ES-I3 (cell line): ENCODE results near the gene PATL1.
"Not testable (repeated sequence)": the region's sequence is repeated elsewhere in the genome, so short reads cannot be mapped to it uniquely, and the experiment has no call there.

Experiments used
- H3K36me3 ChIP-seq: 2 replicates; pipeline ENCODE4 v1.6.1; 2013; ENCODE audit warnings: mild to moderate bottlenecking, low read length, control low read depth, moderate library complexity; ENCODE audit not compliant: insufficient read depth
- H3K4me1 ChIP-seq: 2 replicates; pipeline ENCODE4 v1.6.1; 2013; ENCODE audit warnings: mild to moderate bottlenecking, control low read depth, low read length; ENCODE audit not compliant: insufficient read depth
- H3K9ac ChIP-seq: 2 replicates; pipeline ENCODE4 v1.6.1; 2013; ENCODE audit warnings: low read depth, mild to moderate bottlenecking, low read length, moderate library complexity
- H3K9me3 ChIP-seq: 2 replicates; pipeline ENCODE4 v1.6.1; 2013; ENCODE audit warnings: mild to moderate bottlenecking, low read length, moderate library complexity; ENCODE audit not compliant: control insufficient read depth, insufficient read depth

The PATL1 gene

GRCh38 chr11:59668950-59669610, at the start of gene PATL1:
Gene PATL1 (minus strand): TSS chr11:59669037. CDS start chr11:59668895, 142 bp downstream.
- Histone ChIP-seq H3K9me3 (no peaks in the 10 kb centered on the region), H3K9ac (peak within 1 kb of the TSS; percentile 98), H3K4me1 (no peaks in the 10 kb centered on the region), H3K36me3 (peaks cover 3% of the 10 kb centered on the region; the same call in 1 of the 2 replicates)

- Histone ChIP-seq H3K4me1 (no peaks in the 10 kb centered on the region), H3K9me3 (no peaks in the 10 kb centered on the region), H3K36me3 (no peaks in the 10 kb centered on the region), H3K9ac (no peak overlapping the region)
Observed at GRCh38 chr11:59716051-59716450, 47.2 kb upstream of the PATL1 start.

- H3K9me3 ChIP-seq: no peaks in the 10 kb centered on the region
Observed at GRCh38 chr11:59713745-59714144, 44.9 kb upstream of the PATL1 start, which contains the start of gene OR10V1. Gene OR10V1 (minus strand): TSS chr11:59713845. CDS start chr11:59713845, 0 bp downstream.

GRCh38 chr11:59710136-59710847, 41.5 kb upstream of the PATL1 start:
- H3K9me3 ChIP-seq: no peaks in the 10 kb centered on the region
- no peaks in the 10 kb centered on the region for H3K36me3 ChIP-seq
- H3K4me1 ChIP-seq: no peaks in the 10 kb centered on the region
- H3K9ac ChIP-seq: no peak overlapping the region

More at GRCh38 chr11:59713745-59714144, 44.9 kb upstream of the PATL1 start, which contains the start of gene OR10V1:
- no peaks in the 10 kb centered on the region for H3K36me3 ChIP-seq
- no peaks in the 10 kb centered on the region for H3K4me1 ChIP-seq
- no peak within 1 kb of the TSS for H3K9ac ChIP-seq

GRCh38 chr11:59708537-59708936, 39.7 kb upstream of the PATL1 start:
- Histone ChIP-seq H3K9me3 (no peaks in the 10 kb centered on the region; the same call in 1 of the 2 replicates), H3K4me1 (no peaks in the 10 kb centered on the region), H3K36me3 (no peaks in the 10 kb centered on the region), H3K9ac (no peak overlapping the region)

- no peaks in the 10 kb centered on the region for H3K36me3 ChIP-seq
- H3K9me3 ChIP-seq: no peaks in the 10 kb centered on the region; the same call in 1 of the 2 replicates
- no peak overlapping the region for H3K9ac ChIP-seq
- no peaks in the 10 kb centered on the region for H3K4me1 ChIP-seq
Observed at GRCh38 chr11:59707371-59707770, 38.5 kb upstream of the PATL1 start.

- H3K9me3 ChIP-seq: no peaks in the 10 kb centered on the region; the same call in 1 of the 2 replicates
- no peak overlapping the region for H3K9ac ChIP-seq
- H3K36me3 ChIP-seq: no peaks in the 10 kb centered on the region
- no peaks in the 10 kb centered on the region for H3K4me1 ChIP-seq
Observed at GRCh38 chr11:59706518-59707285, 37.9 kb upstream of the PATL1 start.

- no peak overlapping the region for H3K9ac ChIP-seq
- no peaks in the 10 kb centered on the region for H3K36me3 ChIP-seq
- no peaks in the 10 kb centered on the region for H3K4me1 ChIP-seq
- H3K9me3 ChIP-seq: no peaks in the 10 kb centered on the region; the same call in 1 of the 2 replicates
Observed at GRCh38 chr11:59705294-59705693, 36.5 kb upstream of the PATL1 start.

GRCh38 chr11:59703515-59703914, 34.7 kb upstream of the PATL1 start:
- not testable (repeated sequence) for H3K36me3 ChIP-seq, H3K4me1 ChIP-seq, H3K9me3 ChIP-seq, H3K9ac ChIP-seq

- H3K9ac ChIP-seq: not testable (repeated sequence)
Observed at GRCh38 chr11:59700157-59700556, 31.3 kb upstream of the PATL1 start.

GRCh38 chr11:59698506-59698905, 29.7 kb upstream of the PATL1 start:
- H3K9me3 ChIP-seq: no peaks in the 10 kb centered on the region
- H3K4me1 ChIP-seq: no peaks in the 10 kb centered on the region
- no peak overlapping the region for H3K9ac ChIP-seq
- H3K36me3 ChIP-seq: no peaks in the 10 kb centered on the region

More at GRCh38 chr11:59700157-59700556, 31.3 kb upstream of the PATL1 start:
- H3K9me3 ChIP-seq, H3K36me3 ChIP-seq, H3K4me1 ChIP-seq: not testable (repeated sequence)

- Histone ChIP-seq H3K9me3 (no peaks in the 10 kb centered on the region), H3K4me1 (no peaks in the 10 kb centered on the region), H3K9ac (no peak overlapping the region), H3K36me3 (no peaks in the 10 kb centered on the region)
Observed at GRCh38 chr11:59692915-59693314, 24.1 kb upstream of the PATL1 start.

GRCh38 chr11:59691156-59691555, 22.3 kb upstream of the PATL1 start:
- Histone ChIP-seq H3K4me1 (no peaks in the 10 kb centered on the region), H3K9ac (no peak overlapping the region), H3K9me3 (no peaks in the 10 kb centered on the region), H3K36me3 (no peaks in the 10 kb centered on the region)

GRCh38 chr11:59689015-59689414, 20.2 kb upstream of the PATL1 start:
- no peaks in the 10 kb centered on the region for H3K9me3 ChIP-seq
- no peaks in the 10 kb centered on the region for H3K36me3 ChIP-seq
- no peak overlapping the region for H3K9ac ChIP-seq
- H3K4me1 ChIP-seq: no peaks in the 10 kb centered on the region
